NOMO-1 treated with DMSO at 0.1 percent for 48 hours (cell line): ENCODE measurements around the gene NRCAM.
A peak's percentile ranks its signal among the peaks of the same experiment; 100 is the strongest.
"Not testable (repeated sequence)": the region's sequence is repeated elsewhere in the genome, so short reads cannot be mapped to it uniquely, and the experiment has no call there.

Source experiments
- DNase-seq: peaks from one replicate; lab custom pipeline; 2025; ENCODE audit not compliant: unreplicated experiment; lab: John Stamatoyannopoulos, UW

Gene NRCAM

DNA sequence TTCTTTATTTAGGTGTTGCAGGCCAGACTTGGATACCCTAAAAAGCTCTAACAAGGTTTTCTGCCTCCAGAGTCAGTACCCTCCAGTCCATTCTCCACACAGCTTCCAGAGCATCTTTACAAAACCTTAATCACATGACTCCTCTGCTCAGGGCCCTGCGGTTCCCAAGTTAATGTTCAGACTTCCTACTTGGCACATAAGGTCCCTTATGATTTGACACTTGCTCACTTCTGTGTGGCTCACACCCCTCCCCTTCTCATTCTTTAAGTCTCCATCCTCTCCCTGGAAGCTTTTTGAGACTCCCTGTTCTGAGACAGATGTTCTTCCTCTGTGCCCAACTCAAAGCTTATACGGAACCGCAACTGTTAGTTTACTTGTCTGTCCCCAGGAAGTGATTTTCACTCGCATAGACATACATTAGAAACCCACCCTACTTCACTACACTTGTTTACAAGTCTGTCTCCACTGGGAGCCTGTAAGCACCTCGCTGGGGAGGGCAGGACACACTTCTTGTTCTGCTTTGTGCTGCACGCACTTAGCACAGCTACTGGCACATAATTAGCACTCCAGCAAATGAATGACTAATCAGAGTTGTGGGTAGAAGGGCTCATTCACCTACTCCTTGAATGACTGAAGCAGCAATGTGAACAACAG, 171.8 kb downstream of the NRCAM start:
- peak; percentile 58 for DNase-seq

GRCh38 chr7:108283252-108283651, 173.0 kb downstream of the NRCAM start:
- no peak for DNase-seq

- DNase-seq = no peak
These were observed 173.7 kb downstream of the NRCAM start for GRCh38 chr7:108282427-108282996.

- DNase-seq = no peak
These were observed 176.1 kb downstream of the NRCAM start for GRCh38 chr7:108280136-108280535.

DNA sequence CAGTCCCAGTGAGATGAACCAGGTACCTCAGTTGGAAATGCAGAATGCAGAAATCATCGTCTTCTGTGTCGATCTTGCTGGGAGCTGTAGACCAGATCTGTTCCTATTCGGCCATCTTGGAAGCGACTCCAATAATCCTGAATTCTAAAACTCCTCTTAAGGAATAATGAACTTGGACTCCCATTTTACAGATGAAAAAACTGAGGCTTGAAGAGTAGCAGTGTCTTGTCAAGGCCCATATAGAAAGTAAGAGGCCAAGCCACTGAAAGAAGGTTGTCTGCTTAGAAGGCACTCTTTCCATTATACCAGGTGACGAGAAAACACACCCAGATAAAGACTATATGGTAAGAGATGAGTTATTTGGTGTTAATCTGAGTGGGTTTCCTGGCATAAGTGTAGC, 177.5 kb downstream of the NRCAM start:
- no peak for DNase-seq

- DNase-seq = no peak
These were observed 178.0 kb downstream of the NRCAM start for GRCh38 chr7:108278281-108278680.

DNA sequence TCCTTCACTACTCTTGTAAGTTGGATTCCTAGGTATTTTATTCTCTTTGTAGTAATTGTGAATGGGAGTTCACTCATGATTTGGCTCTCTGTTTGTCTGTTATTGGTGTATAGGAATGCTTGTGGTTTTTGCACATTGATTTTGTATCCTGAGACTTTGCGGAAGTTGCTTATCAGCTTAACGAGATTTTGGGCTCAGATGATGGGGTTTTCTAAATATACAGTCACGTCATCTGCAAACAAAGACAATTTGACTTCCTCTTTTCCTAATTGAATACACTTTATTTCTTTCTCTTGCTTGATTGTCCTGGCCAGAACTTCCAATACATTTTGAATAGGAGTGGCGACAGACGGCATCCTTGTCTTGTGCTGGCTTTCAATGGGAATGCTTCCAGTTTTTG, 181.8 kb downstream of the NRCAM start:
- peak; percentile 27 for DNase-seq

- not testable (repeated sequence) for DNase-seq
These were observed 183.3 kb downstream of the NRCAM start for GRCh38 chr7:108272891-108273290.

GRCh38 chr7:108270385-108271015, 185.7 kb downstream of the NRCAM start:
- no peak for DNase-seq

- DNase-seq = no peak
These were observed 187.9 kb downstream of the NRCAM start for GRCh38 chr7:108268200-108268820.

- no peak for DNase-seq
These were observed 188.6 kb downstream of the NRCAM start for GRCh38 chr7:108267615-108268014.

DNA sequence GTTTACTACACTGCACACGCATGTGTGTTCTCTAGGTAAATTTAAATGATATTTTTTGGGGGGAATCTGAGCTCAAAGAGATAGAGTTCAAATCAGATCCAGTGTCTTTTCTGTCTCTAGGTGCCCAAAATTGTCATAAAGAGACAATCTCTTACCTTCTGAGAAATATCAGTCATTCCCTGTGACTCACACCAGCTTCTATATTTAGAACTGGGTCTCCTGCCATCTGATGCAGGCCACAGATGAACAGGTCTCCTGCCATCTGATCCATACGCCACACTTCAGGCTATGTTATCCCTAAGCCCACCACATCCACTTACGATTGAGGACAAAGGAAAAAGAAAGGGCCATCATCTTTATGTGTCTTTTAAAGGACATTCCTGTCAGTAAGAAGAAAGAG, 189.7 kb downstream of the NRCAM start:
- no peak for DNase-seq

GRCh38 chr7:108266035-108266434, 190.2 kb downstream of the NRCAM start:
- no peak for DNase-seq

DNA sequence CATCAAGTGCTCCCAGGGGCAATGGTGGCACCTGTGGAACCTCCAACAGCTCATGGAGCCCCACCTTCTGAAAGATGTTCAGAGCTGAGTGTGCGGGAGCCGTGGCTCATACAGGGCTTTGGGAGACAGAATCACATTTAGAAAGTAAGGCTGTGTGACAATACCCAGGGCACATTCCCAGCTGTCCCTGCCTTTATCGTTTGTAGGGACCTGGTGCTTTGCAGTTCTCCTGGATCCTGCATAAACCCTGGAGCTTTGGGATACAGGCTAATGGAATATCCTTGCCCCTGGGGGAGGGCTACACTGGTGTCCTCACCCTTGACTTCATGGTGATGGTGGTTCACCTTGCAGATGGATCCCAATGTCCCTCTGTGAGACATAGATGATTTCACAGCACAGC, 191.2 kb downstream of the NRCAM start:
- no peak for DNase-seq

GRCh38 chr7:108263425-108263824, 192.8 kb downstream of the NRCAM start:
- DNase-seq = no peak

GRCh38 chr7:108261560-108262255, 194.5 kb downstream of the NRCAM start:
- DNase-seq = no peak

DNA sequence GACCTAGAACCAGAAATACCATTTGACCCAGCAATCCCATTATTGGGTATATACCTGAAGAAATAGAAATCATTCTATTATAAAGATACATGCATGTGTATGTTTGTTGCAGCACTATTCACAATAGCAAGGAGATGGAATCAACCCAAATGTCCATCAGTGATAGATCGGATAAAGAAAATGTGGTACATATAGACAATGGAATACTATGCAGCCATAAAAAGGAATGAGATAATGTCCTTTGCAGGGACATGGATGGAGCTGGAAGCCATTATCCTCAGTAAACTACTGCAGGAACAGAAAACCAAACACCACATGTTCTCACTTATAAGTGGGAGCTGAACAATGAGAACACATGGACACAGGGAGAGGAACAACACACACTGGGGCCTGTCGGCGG, 196.8 kb downstream of the NRCAM start:
- not testable (repeated sequence) for DNase-seq

- no peak for DNase-seq
These were observed 198.3 kb downstream of the NRCAM start for GRCh38 chr7:108257954-108258353.

DNA sequence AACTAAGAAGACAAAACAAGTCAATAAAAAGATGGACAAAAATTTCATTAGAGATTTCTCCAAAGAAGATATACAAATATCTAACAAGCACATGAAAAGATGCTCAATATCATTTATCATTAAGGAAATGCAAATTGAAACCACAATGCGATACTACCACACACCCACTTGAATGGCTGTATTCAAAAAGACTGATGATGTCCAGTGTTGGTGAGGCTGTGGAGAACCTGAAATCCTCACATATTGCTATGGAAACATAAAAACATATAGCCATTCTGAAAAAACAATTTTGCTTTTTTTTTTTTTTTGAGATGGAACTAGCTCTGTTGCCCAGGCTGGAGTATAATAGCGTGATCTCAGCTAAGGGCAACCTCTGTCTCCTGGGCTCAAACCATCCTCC, 202.0 kb downstream of the NRCAM start:
- DNase-seq = no peak

DNA sequence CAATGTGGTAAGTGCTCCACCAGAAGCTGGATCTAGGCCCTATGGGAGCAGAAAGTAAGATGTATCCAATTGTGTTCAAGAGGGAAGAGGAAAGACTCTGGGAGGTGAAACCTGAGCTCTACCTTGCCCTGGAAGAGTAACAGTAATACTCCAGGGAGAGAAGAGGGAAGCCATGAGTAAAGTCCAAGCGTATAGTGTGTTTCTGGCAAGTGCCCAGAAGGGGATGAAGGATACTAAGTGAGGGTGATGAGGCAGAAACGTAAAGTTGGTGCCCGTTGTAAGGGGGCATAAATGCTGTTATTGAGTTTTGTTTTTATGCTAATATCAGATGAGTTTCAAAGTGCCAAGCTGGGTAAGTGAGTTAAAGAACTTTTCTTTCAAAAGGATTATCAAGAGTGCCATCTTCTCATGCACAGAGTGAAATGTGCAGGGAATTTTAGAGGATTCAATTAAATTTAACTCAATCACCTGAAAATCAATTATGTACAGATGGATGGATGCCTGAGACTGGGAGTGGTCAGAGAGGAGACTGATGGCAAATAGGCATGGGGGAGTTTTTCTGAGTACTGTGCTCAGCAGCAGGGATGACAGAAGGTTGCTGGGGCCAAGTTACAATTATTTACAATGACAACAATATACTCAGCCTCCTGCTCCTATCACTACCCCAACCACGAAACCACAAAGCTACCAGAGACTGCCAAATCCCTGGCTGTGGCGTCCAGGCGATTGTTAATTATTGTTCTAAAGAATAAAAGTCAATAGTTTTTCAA, 202.8 kb downstream of the NRCAM start:
- DNase-seq = no peak

GRCh38 chr7:108252177-108252576, 204.1 kb downstream of the NRCAM start:
- DNase-seq = no peak
